ENCODE measurements around the gene COPS2.

GRCh38 chr15:49151831-49152230 lies 3.6 kb downstream of the COPS2 start:
- TF ChIP-seq CTCF (IDR thresholded peaks at IDR 0.05 in 8 of 11, conservative IDR thresholded peaks at IDR 0.05 in 3 of 11) (no peak), POLR2A (IDR thresholded peaks at IDR 0.05) (no peak), POLR2AphosphoS5 (IDR thresholded peaks at IDR 0.05) (no peak)

Measured in spleen (tissue), 7 donors.